Measurements from ENCODE around the gene AKAP17A.

- TF ChIP-seq CTCF (IDR thresholded peaks at IDR 0.05; ENCODE audit: poor library complexity) (no peak), EZH2 (IDR thresholded peaks at IDR 0.05; ENCODE audit: borderline replicate concordance) (no peak)
Observed at GRCh38 chrX:1601768-1602085, 10.3 kb downstream of the AKAP17A start.

Data from hepatocyte (in vitro differentiated cells).